ENCODE results near the gene TBC1D1.

DNA sequence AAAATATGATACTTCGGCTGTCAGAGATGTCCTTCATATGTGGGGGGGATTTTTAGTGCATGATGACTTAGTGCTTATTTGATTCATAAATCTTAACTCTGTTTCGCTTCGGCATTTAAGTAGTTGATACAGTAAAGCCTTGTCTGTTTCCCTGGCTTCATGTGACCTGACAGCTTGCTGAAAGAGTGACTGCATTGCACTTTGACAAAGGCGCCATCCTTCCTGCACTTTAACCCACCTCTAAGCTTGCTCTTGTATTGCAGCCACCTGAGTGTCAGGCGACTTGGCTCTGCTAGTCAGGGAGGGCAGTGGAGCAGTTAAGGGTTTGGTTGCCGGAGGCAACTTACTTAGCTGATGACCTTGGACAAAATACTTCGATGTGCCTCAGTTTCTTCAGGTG, 134.8 kb downstream of the TBC1D1 start:
- no peak for TF ChIP-seq POLR2AphosphoS5 (IDR thresholded peaks at IDR 0.05; ENCODE audit: low read depth)
- no peak for TF ChIP-seq CTCF (conservative IDR thresholded peaks at IDR 0.05; ENCODE audit: low read depth in 2 of 2)
- no peak for TF ChIP-seq EZH2 (IDR thresholded peaks at IDR 0.05; ENCODE audit: low read depth, unreplicated experiment)
- no peak for TF ChIP-seq ETS1 (IDR thresholded peaks at IDR 0.05)
- no peak for TF ChIP-seq JUNB (IDR thresholded peaks at IDR 0.05; ENCODE audit: unreplicated experiment)
- TF ChIP-seq, protein P1, sequence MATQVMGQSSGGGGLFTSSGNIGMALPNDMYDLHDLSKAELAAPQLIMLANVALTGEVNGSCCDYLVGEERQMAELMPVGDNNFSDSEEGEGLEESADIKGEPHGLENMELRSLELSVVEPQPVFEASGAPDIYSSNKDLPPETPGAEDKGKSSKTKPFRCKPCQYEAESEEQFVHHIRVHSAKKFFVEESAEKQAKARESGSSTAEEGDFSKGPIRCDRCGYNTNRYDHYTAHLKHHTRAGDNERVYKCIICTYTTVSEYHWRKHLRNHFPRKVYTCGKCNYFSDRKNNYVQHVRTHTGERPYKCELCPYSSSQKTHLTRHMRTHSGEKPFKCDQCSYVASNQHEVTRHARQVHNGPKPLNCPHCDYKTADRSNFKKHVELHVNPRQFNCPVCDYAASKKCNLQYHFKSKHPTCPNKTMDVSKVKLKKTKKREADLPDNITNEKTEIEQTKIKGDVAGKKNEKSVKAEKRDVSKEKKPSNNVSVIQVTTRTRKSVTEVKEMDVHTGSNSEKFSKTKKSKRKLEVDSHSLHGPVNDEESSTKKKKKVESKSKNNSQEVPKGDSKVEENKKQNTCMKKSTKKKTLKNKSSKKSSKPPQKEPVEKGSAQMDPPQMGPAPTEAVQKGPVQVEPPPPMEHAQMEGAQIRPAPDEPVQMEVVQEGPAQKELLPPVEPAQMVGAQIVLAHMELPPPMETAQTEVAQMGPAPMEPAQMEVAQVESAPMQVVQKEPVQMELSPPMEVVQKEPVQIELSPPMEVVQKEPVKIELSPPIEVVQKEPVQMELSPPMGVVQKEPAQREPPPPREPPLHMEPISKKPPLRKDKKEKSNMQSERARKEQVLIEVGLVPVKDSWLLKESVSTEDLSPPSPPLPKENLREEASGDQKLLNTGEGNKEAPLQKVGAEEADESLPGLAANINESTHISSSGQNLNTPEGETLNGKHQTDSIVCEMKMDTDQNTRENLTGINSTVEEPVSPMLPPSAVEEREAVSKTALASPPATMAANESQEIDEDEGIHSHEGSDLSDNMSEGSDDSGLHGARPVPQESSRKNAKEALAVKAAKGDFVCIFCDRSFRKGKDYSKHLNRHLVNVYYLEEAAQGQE (IDR thresholded peaks at IDR 0.05; ENCODE audit: unreplicated experiment) = no peak

Measured in GM23338 (cell line).